SU-DHL-6 (cell line): ENCODE data around the gene NAAA.

Experiments used
- H2AFZ ChIP-seq: fragments of 200-600 bp; sonication (generic); 2 replicates; pipeline ENCODE4 v1.6.1; 2014; ENCODE audit warnings: low read depth, mild to moderate bottlenecking, moderate library complexity, mixed read lengths, antibody characterized with exemption, low read length; ENCODE audit not compliant: severe bottlenecking
- H3F3A ChIP-seq: fragments of 200-600 bp; shearing (Covaris generic); 2 replicates; pipeline ENCODE4 v1.6.0; 2016; ENCODE audit warnings: antibody characterized with exemption, mild to moderate bottlenecking; ENCODE audit not compliant: insufficient read depth
- H3K27ac ChIP-seq: fragments of 200-600 bp; sonication (generic); 2 replicates; pipeline ENCODE4 v1.5.1; 2016; ENCODE audit warnings: low read depth, mild to moderate bottlenecking, low read length, moderate library complexity, mixed read lengths
- H3K27me3 ChIP-seq: fragments of 200-600 bp; sonication (generic), shearing (Covaris generic); 2 replicates; pipeline ENCODE4 v1.6.0; 2014; ENCODE audit warnings: mild to moderate bottlenecking, low read length
- H3K36me3 ChIP-seq: fragments of 200-600 bp; sonication (generic); 2 replicates; pipeline ENCODE4 v1.6.1; 2014; ENCODE audit warnings: mild to moderate bottlenecking, low read length, mixed read lengths
- H3K4me2 ChIP-seq: fragments of 300-600, 200-600 bp; shearing (Covaris generic), sonication (generic); 2 replicates; pipeline ENCODE4 v1.6.0; 2014; ENCODE audit warnings: low read length, low read depth, mild to moderate bottlenecking; ENCODE audit not compliant: poor library complexity, severe bottlenecking
- H3K4me3 ChIP-seq: fragments of 200-600 bp; sonication (generic); 2 replicates; pipeline ENCODE4 v1.5.1; 2014; ENCODE audit warnings: antibody characterized with exemption, low read length, mild to moderate bottlenecking, mixed read lengths; ENCODE audit not compliant: insufficient read depth, poor library complexity, severe bottlenecking
- H3K79me2 ChIP-seq: fragments of 200-600 bp; sonication (generic); 2 replicates; pipeline ENCODE4 v1.6.1; 2014; ENCODE audit warnings: mild to moderate bottlenecking, low read length, moderate library complexity; ENCODE audit not compliant: insufficient read depth
- H3K9ac ChIP-seq: fragments of 200-600 bp; sonication (generic); 2 replicates; pipeline ENCODE4 v1.7.0; 2014; ENCODE audit warnings: mild to moderate bottlenecking, low read length
- H3K9me2 ChIP-seq: fragments of 200-600 bp; sonication (generic); replicated peaks from 2 replicates; pipeline ENCODE4 v1.6.1; 2014; ENCODE audit warnings: low read length; ENCODE audit not compliant: insufficient read depth
- H3K9me3 ChIP-seq: fragments of 200-600 bp; sonication (generic); 2 replicates; pipeline ENCODE4 v1.6.1; 2014; ENCODE audit warnings: low read length, mixed read lengths; ENCODE audit not compliant: insufficient read depth
- H4K20me1 ChIP-seq: fragments of 200-600 bp; sonication (generic); 2 replicates; pipeline ENCODE4 v1.6.1; 2014; ENCODE audit warnings: low read depth, mild to moderate bottlenecking, antibody characterized with exemption, low read length, moderate library complexity, mixed read lengths
- CTCF ChIP-seq: fragments of 200-600 bp; sonication (generic); IDR thresholded peaks from one replicate; pipeline ENCODE4 v1.5.1; 2017; ENCODE audit warnings: antibody characterized with exemption, mild to moderate bottlenecking, low read length, moderate library complexity; ENCODE audit not compliant: insufficient read depth, poor library complexity, severe bottlenecking
- EZH2phosphoT487 ChIP-seq: fragments of 200-600 bp; sonication (generic), shearing (Covaris generic); conservative IDR thresholded peaks from 2 replicates; pipeline ENCODE4 v1.6.1; 2018; ENCODE audit warnings: mild to moderate bottlenecking, antibody characterized with exemption, low read length, moderate library complexity, mixed read lengths

Gene NAAA

GRCh38 chr4:75924309-75924827, 16.4 kb downstream of the NAAA start:
- Histone ChIP-seq H2AFZ (no peak overlapping the region), H3K9ac (no peak overlapping the region), H3K79me2 (no peaks in the 10 kb centered on the region), H3K9me2 (no peaks in the 10 kb centered on the region), H3K4me3 (no peak overlapping the region), H3K27me3 (no peaks in the 10 kb centered on the region), H3K36me3 (no peaks in the 10 kb centered on the region), H3K27ac (no peak overlapping the region), H3K9me3 (no peaks in the 10 kb centered on the region), H3F3A (no peaks in the 10 kb centered on the region), H4K20me1 (no peaks in the 10 kb centered on the region), H3K4me2 (no peak overlapping the region)
- TF ChIP-seq EZH2phosphoT487 (no peak), CTCF (no peak)

GRCh38 chr4:75922588-75922987, 18.2 kb downstream of the NAAA start:
- no peaks in the 10 kb centered on the region for H3F3A ChIP-seq
- no peaks in the 10 kb centered on the region for H3K27me3 ChIP-seq
- H2AFZ ChIP-seq: no peak overlapping the region
- H3K36me3 ChIP-seq: no peaks in the 10 kb centered on the region
- H3K4me3 ChIP-seq: no peak overlapping the region
- no peak overlapping the region for H3K9ac ChIP-seq
- no peak overlapping the region for H3K4me2 ChIP-seq
- no peaks in the 10 kb centered on the region for H3K79me2 ChIP-seq
- no peaks in the 10 kb centered on the region for H3K9me2 ChIP-seq
- no peaks in the 10 kb centered on the region for H3K9me3 ChIP-seq
- H3K27ac ChIP-seq: no peak overlapping the region
- no peaks in the 10 kb centered on the region for H4K20me1 ChIP-seq
- TF ChIP-seq CTCF: no peak
- no peak for TF ChIP-seq EZH2phosphoT487

DNA sequence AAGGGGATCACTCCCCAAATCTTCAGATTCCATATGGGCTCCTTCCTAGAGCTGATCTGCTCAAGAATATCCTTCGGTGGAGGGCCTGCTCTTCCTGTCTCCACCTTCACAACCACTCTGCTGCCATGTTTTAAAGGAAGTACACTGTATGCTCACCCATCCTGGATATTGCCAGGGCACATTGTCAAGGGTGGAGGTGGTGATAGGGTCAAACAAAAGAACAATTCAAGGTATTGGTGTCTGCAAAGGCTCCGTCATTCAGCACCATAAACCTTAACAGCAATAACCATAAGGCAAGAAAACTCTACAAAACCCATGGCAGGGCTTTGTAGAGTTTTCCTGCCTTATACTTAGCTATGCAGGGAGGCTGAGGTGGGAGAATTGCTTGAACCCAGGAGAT, 18.9 kb downstream of the NAAA start:
- Histone ChIP-seq H3K9me3 (no peaks in the 10 kb centered on the region), H3K4me3 (no peak overlapping the region), H3K27me3 (no peaks in the 10 kb centered on the region), H3F3A (no peaks in the 10 kb centered on the region), H3K9ac (no peak overlapping the region), H3K79me2 (no peaks in the 10 kb centered on the region), H3K27ac (no peak overlapping the region), H4K20me1 (no peaks in the 10 kb centered on the region), H3K4me2 (no peak overlapping the region), H3K9me2 (no peaks in the 10 kb centered on the region), H3K36me3 (no peaks in the 10 kb centered on the region), H2AFZ (no peak overlapping the region)
- TF ChIP-seq EZH2phosphoT487: no peak
- TF ChIP-seq CTCF: no peak
